Sigmoid colon (tissue), 7 donors: ENCODE data around the gene TTYH1. TPM values are rescaled to one million over a fixed set of nuclear protein-coding genes. Genes with fewer than 3 reads are reported as not detected.
"Not testable (repeated sequence)": the region's sequence is repeated elsewhere in the genome, so short reads cannot be mapped to it uniquely, and the experiment has no call there.

Source experiments
- DNase-seq: peaks from one replicate; pipeline ENCODE4 v3.0.0-alpha.2; 2019
- H3K27ac ChIP-seq, 4 donors: fragments of 200-600 bp; sonication (generic); one replicate each; pipeline ENCODE4 v1.5.1; 2016 to 2019; ENCODE audit warnings: mild to moderate bottlenecking in 1 of 4
- H3K27me3 ChIP-seq, 3 donors: fragments of 200-600 bp; sonication (generic); one replicate each; pipeline ENCODE4 v1.5.1; 2019; ENCODE audit warnings: mild to moderate bottlenecking in 1 of 3
- H3K36me3 ChIP-seq, 4 donors: fragments of 200-600 bp; sonication (generic); one replicate each; pipeline ENCODE4 v1.5.1; 2016 to 2019
- H3K4me1 ChIP-seq, 4 donors: fragments of 200-600 bp; sonication (generic); one replicate each; pipeline ENCODE4 v1.5.1; 2017 to 2019
- H3K4me3 ChIP-seq, 4 donors: fragments of 200-600 bp; sonication (generic); one replicate each; pipeline ENCODE4 v1.5.1; 2017 to 2019; ENCODE audit warnings: mild to moderate bottlenecking in 2 of 4, moderate library complexity in 1 of 4
- H3K9me3 ChIP-seq, 4 donors: fragments of 200-600 bp in 3 of 4; sonication (generic) in 3 of 4; one replicate each; pipeline versions ENCODE4 v1.5.1 to v1.6.1; 2013 to 2019
- CTCF ChIP-seq, 4 experiments: fragments of 450-650 bp in 3 of 4; fragments of 200-600 bp in 1 of 4; IDR thresholded peaks; one replicate each; pipeline ENCODE4 v1.5.1; 2016 to 2019; ENCODE audit warnings: antibody characterized with exemption in 4 of 4, mild to moderate bottlenecking in 3 of 4, moderate library complexity in 2 of 4
- EP300 ChIP-seq, 4 donors: sonication (generic); formaldehyde crosslinking; IDR thresholded peaks; one replicate each; pipeline ENCODE4 v1.6.1; 2017; ENCODE audit warnings: antibody characterized with exemption in 4 of 4
- POLR2A ChIP-seq, 2 donors: fragments of 450-650 bp; IDR thresholded peaks; one replicate each; pipeline ENCODE4 v1.6.1; 2016; ENCODE audit warnings: antibody characterized with exemption in 2 of 2, mild to moderate bottlenecking in 2 of 2, moderate library complexity in 2 of 2
- POLR2AphosphoS5 ChIP-seq, 4 donors: sonication (generic); formaldehyde crosslinking; IDR thresholded peaks; one replicate each; pipeline ENCODE4 v1.6.1; 2017; ENCODE audit warnings: antibody characterized with exemption in 4 of 4
- WGBS, 2 donors: extraction: QIAGEN DNeasy Blood & Tissue Kit; methylation state at CpG; one replicate each; pipeline ENCODE4 v1.1.7; 2013; 5-methylcytosine and 5-hydroxymethylcytosine counted together
- intact Hi-C: fragments of 100-400 bp; cut with DNase I; formaldehyde crosslinking; loops from one replicate; pipeline ENCODE4 v1.15.1; 2023
- polyA plus RNA-seq, 3 donors: library from polyadenylated mRNA; stranded (reverse); fragments of 200-250 nt; gene quantifications; one replicate each; pipeline ENCODE4 v1.2.3, GENCODE V29; 2013
- total RNA-seq, 4 donors: library from RNA; depleted of rRNA; stranded (reverse); fragments of >200 nt; gene quantifications; one replicate each; pipeline ENCODE4 v1.1.0, GENCODE V29; 2016
- donor health status: healthy with polysubstance abuse.
- donor health status: Bipolar disorder and iron deficiency.
- donor health status: healthy.

Gene TTYH1
- total and polyA plus RNA-seq, 7 donors = 0.23 to 5.4 (median 2.5) TPM

- peak; percentile 93 for DNase-seq
- Histone ChIP-seq H3K4me1 (peaks cover 0 to 42% (median 35%) of the 10 kb centered on the region in 4 donors), H3K27ac (peak overlapping the region; percentile 89 to 94 (median 91)), H3K27me3 (peaks cover 0 to 8% (median 0%) of the 10 kb centered on the region in 3 donors), H3K9me3 (no peaks in the 10 kb centered on the region), H3K4me3 (peak overlapping the region; percentile 21 to 63 (median 60)), H3K36me3 (peaks cover 7 to 26% (median 18%) of the 10 kb centered on the region in 4 donors)
- WGBS, 2 donors = 11% methylated on average over 87 of the region's 87 CpGs
- TF ChIP-seq EP300 (IDR thresholded peaks at IDR 0.05) (no peak), POLR2AphosphoS5 (IDR thresholded peaks at IDR 0.05) (peak; percentile 4 to 76 (median 52)), CTCF (IDR thresholded peaks at IDR 0.05) (no peak), POLR2A (IDR thresholded peaks at IDR 0.05) (peak in 1 of 2 donors; percentile 39)
- intact Hi-C loops = loop anchor here (5.0 to 10.0 kb wide), 3 partner anchors 260 to 650 kb away; partner anchors contain the start of genes MYADM, PPP1R12C and RPS9
Measured at GRCh38 chr19:54464630-54465425, 49.6 kb downstream of the TTYH1 start.

GRCh38 chr19:54465426-54466109, 50.3 kb downstream of the TTYH1 start:
- intact Hi-C loops = loop anchor here (10.0 kb wide), 2 partner anchors 261 to 649 kb away; partner anchors contain the start of genes PPP1R12C and RPS9
- 81 to 89% methylated on average over 49 of the region's 49 CpGs for WGBS, 2 donors
- DNase-seq = no peak
- no peaks in the 10 kb centered on the region for H3K9me3 ChIP-seq
- H3K27ac ChIP-seq = peak overlapping the region in 1 of 4 donors; percentile 91
- TF ChIP-seq CTCF (IDR thresholded peaks at IDR 0.05) = no peak
- no peak for TF ChIP-seq POLR2AphosphoS5 (IDR thresholded peaks at IDR 0.05)
- peaks cover 0 to 43% (median 36%) of the 10 kb centered on the region in 4 donors for H3K4me1 ChIP-seq
- H3K4me3 ChIP-seq = peak overlapping the region in 3 of 4 donors; percentile 59 to 63 (median 61)
- peaks cover 0 to 18% (median 11%) of the 10 kb centered on the region in 4 donors for H3K36me3 ChIP-seq
- peaks cover 0 to 14% (median 0%) of the 10 kb centered on the region in 3 donors for H3K27me3 ChIP-seq

GRCh38 chr19:54466110-54466480, 50.8 kb downstream of the TTYH1 start:
- H3K4me3 ChIP-seq, H3K27ac ChIP-seq, H3K9me3 ChIP-seq, DNase-seq: not testable (repeated sequence)
- intact Hi-C loops = loop anchor here (10.0 kb wide), 2 partner anchors 261 to 649 kb away; partner anchors contain the start of genes PPP1R12C and RPS9
- peaks cover 0 to 44% (median 39%) of the 10 kb centered on the region in 4 donors for H3K4me1 ChIP-seq
- peaks cover 2 to 20% (median 4%) of the 10 kb centered on the region in 3 donors for H3K27me3 ChIP-seq
- WGBS, 2 donors = 93 to 96% methylated on average over 14 of the region's 14 CpGs
- peaks cover 0 to 13% (median 6%) of the 10 kb centered on the region in 4 donors for H3K36me3 ChIP-seq

- Histone ChIP-seq H3K27ac (peak overlapping the region; percentile 72 to 82 (median 76)), H3K9me3 (no peaks in the 10 kb centered on the region)
- DNase-seq = no peak
Measured at GRCh38 chr19:54469496-54469934, 54.3 kb downstream of the TTYH1 start.

More at GRCh38 chr19:54469496-54469934, 54.3 kb downstream of the TTYH1 start:
- no peak for TF ChIP-seq EP300 (IDR thresholded peaks at IDR 0.05)
- no peak for TF ChIP-seq POLR2AphosphoS5 (IDR thresholded peaks at IDR 0.05)
- no peak for TF ChIP-seq POLR2A (IDR thresholded peaks at IDR 0.05)
- no peak for TF ChIP-seq CTCF (IDR thresholded peaks at IDR 0.05)
- Histone ChIP-seq H3K27me3 (peaks cover 11 to 38% (median 12%) of the 10 kb centered on the region in 3 donors), H3K4me1 (peaks cover 0 to 18% (median 15%) of the 10 kb centered on the region in 4 donors), H3K4me3 (no peak overlapping the region), H3K36me3 (no peaks in the 10 kb centered on the region)
- WGBS, 2 donors = 13 to 61% methylated on average over 8 of the region's 8 CpGs
- intact Hi-C loops = loop anchor here (10.0 kb wide), 2 partner anchors 265 to 645 kb away; partner anchors contain the start of genes PPP1R12C and RPS9
